SU-DHL-6 (cell line): ENCODE data around the gene COL24A1.

Experiments
- H2AFZ ChIP-seq: fragments of 200-600 bp; sonication (generic); 2 replicates; pipeline ENCODE4 v1.6.1; 2014; ENCODE audit warnings: low read depth, mild to moderate bottlenecking, moderate library complexity, mixed read lengths, antibody characterized with exemption, low read length; ENCODE audit not compliant: severe bottlenecking
- H3F3A ChIP-seq: fragments of 200-600 bp; shearing (Covaris generic); 2 replicates; pipeline ENCODE4 v1.6.0; 2016; ENCODE audit warnings: antibody characterized with exemption, mild to moderate bottlenecking; ENCODE audit not compliant: insufficient read depth
- H3K27ac ChIP-seq: fragments of 200-600 bp; sonication (generic); 2 replicates; pipeline ENCODE4 v1.5.1; 2016; ENCODE audit warnings: low read depth, mild to moderate bottlenecking, low read length, moderate library complexity, mixed read lengths
- H3K27me3 ChIP-seq: fragments of 200-600 bp; sonication (generic), shearing (Covaris generic); 2 replicates; pipeline ENCODE4 v1.6.0; 2014; ENCODE audit warnings: mild to moderate bottlenecking, low read length
- H3K36me3 ChIP-seq: fragments of 200-600 bp; sonication (generic); 2 replicates; pipeline ENCODE4 v1.6.1; 2014; ENCODE audit warnings: mild to moderate bottlenecking, low read length, mixed read lengths
- H3K4me2 ChIP-seq: fragments of 300-600, 200-600 bp; shearing (Covaris generic), sonication (generic); 2 replicates; pipeline ENCODE4 v1.6.0; 2014; ENCODE audit warnings: low read length, low read depth, mild to moderate bottlenecking; ENCODE audit not compliant: poor library complexity, severe bottlenecking
- H3K4me3 ChIP-seq: fragments of 200-600 bp; sonication (generic); 2 replicates; pipeline ENCODE4 v1.5.1; 2014; ENCODE audit warnings: antibody characterized with exemption, low read length, mild to moderate bottlenecking, mixed read lengths; ENCODE audit not compliant: insufficient read depth, poor library complexity, severe bottlenecking
- H3K79me2 ChIP-seq: fragments of 200-600 bp; sonication (generic); 2 replicates; pipeline ENCODE4 v1.6.1; 2014; ENCODE audit warnings: mild to moderate bottlenecking, low read length, moderate library complexity; ENCODE audit not compliant: insufficient read depth
- H3K9ac ChIP-seq: fragments of 200-600 bp; sonication (generic); 2 replicates; pipeline ENCODE4 v1.7.0; 2014; ENCODE audit warnings: mild to moderate bottlenecking, low read length
- H3K9me2 ChIP-seq: fragments of 200-600 bp; sonication (generic); replicated peaks from 2 replicates; pipeline ENCODE4 v1.6.1; 2014; ENCODE audit warnings: low read length; ENCODE audit not compliant: insufficient read depth
- H3K9me3 ChIP-seq: fragments of 200-600 bp; sonication (generic); 2 replicates; pipeline ENCODE4 v1.6.1; 2014; ENCODE audit warnings: low read length, mixed read lengths; ENCODE audit not compliant: insufficient read depth
- H4K20me1 ChIP-seq: fragments of 200-600 bp; sonication (generic); 2 replicates; pipeline ENCODE4 v1.6.1; 2014; ENCODE audit warnings: low read depth, mild to moderate bottlenecking, antibody characterized with exemption, low read length, moderate library complexity, mixed read lengths
- CTCF ChIP-seq: fragments of 200-600 bp; sonication (generic); IDR thresholded peaks from one replicate; pipeline ENCODE4 v1.5.1; 2017; ENCODE audit warnings: antibody characterized with exemption, mild to moderate bottlenecking, low read length, moderate library complexity; ENCODE audit not compliant: insufficient read depth, poor library complexity, severe bottlenecking
- EZH2phosphoT487 ChIP-seq: fragments of 200-600 bp; sonication (generic), shearing (Covaris generic); conservative IDR thresholded peaks from 2 replicates; pipeline ENCODE4 v1.6.1; 2018; ENCODE audit warnings: mild to moderate bottlenecking, antibody characterized with exemption, low read length, moderate library complexity, mixed read lengths

The COL24A1 gene

GRCh38 chr1:86000601-86001000 is 156.0 kb downstream of the COL24A1 start:
- Histone ChIP-seq H3K79me2 (no peaks in the 10 kb centered on the region), H2AFZ (no peak overlapping the region), H3K9me3 (peaks cover 3% of the 10 kb centered on the region; the same call in 1 of the 2 replicates), H3K9ac (no peak overlapping the region), H3K27me3 (no peaks in the 10 kb centered on the region), H3K36me3 (no peaks in the 10 kb centered on the region), H3K9me2 (no peaks in the 10 kb centered on the region), H3K4me3 (no peak overlapping the region), H3F3A (no peaks in the 10 kb centered on the region), H3K4me2 (no peak overlapping the region), H3K27ac (no peak overlapping the region), H4K20me1 (no peaks in the 10 kb centered on the region)
- TF ChIP-seq CTCF, result no peak
- no peak for TF ChIP-seq EZH2phosphoT487

DNA sequence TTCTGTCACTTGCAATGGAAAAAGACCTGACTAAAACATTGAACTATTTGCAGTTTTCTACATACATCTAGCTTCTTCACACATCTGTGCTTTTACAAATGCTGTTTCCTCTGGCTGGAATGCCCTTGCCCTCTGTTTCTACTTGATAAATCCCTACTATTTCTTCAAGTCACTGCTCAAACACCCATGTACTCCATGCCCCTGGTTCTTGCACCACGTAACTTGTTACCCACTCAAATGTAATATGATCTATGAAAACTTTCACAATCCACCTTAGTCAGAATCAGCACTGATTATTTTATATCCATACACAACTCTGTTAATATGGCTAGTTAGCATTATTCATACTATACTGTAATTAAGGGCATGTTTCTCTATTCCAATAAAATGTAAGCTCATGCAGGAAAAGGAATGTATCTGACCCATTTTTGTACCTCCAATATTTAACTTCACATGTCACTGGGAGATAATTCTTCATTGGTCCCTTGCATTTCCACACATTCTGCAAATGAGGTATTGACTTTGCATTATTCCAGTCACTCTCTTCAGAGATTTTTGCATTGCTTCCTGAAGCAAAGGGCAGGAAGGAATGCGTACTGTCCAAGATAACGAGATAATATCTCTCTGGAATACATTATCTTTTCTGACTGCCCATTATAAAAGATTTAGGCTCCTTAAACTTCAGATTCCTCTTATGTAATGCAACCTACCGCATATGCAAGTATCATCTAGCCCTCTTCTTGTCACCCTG is 158.3 kb downstream of the COL24A1 start:
- no peaks in the 10 kb centered on the region for H4K20me1 ChIP-seq
- no peak overlapping the region for H3K4me2 ChIP-seq
- H3K9me2 ChIP-seq, result no peaks in the 10 kb centered on the region
- H3K36me3 ChIP-seq, result no peaks in the 10 kb centered on the region
- no peak overlapping the region for H3K4me3 ChIP-seq
- H3K27me3 ChIP-seq, result no peaks in the 10 kb centered on the region
- H3K27ac ChIP-seq, result no peak overlapping the region
- H3K79me2 ChIP-seq, result no peaks in the 10 kb centered on the region
- no peak overlapping the region for H2AFZ ChIP-seq
- H3K9me3 ChIP-seq, result no peaks in the 10 kb centered on the region
- H3K9ac ChIP-seq, result no peak overlapping the region
- TF ChIP-seq CTCF (no peak), EZH2phosphoT487 (no peak)
- peaks cover 4% of the 10 kb centered on the region for H3F3A ChIP-seq

GRCh38 chr1:85992791-85993190 is 163.8 kb downstream of the COL24A1 start:
- Histone ChIP-seq H3K9me2 (no peaks in the 10 kb centered on the region), H3K9ac (no peak overlapping the region), H3K4me2 (peak overlapping the region; percentile 87), H3K4me3 (no peak overlapping the region), H3K9me3 (no peaks in the 10 kb centered on the region), H3F3A (peaks cover 34% of the 10 kb centered on the region), H3K36me3 (0 out of 2 replicates have a peak, but pooled peaks cover 3% of the 10 kb centered on the region), H3K79me2 (no peaks in the 10 kb centered on the region), H2AFZ (no peak overlapping the region), H3K27me3 (no peaks in the 10 kb centered on the region), H4K20me1 (no peaks in the 10 kb centered on the region), H3K27ac (peak overlapping the region; percentile 87)
- TF ChIP-seq EZH2phosphoT487, result no peak
- no peak for TF ChIP-seq CTCF
